Activated CD8-positive, alpha-beta memory T cell treated with anti-CD3 and anti-CD28 coated beads, Interleukin-2, amount 50 U/mL, for 4 hours (primary cell): ENCODE data around the gene ORC3.
"Not testable (repeated sequence)": the region's sequence is repeated elsewhere in the genome, so short reads cannot be mapped to it uniquely, and the experiment has no call there.

Experiments
- DNase-seq: peaks from one replicate; pipeline ENCODE4 v3.0.0-alpha.2; 2020

Gene ORC3

GRCh38 chr6:87606199-87606598, 16.3 kb downstream of the ORC3 start:
- no peak for DNase-seq

GRCh38 chr6:87608802-87609201, 18.9 kb downstream of the ORC3 start:
- no peak for DNase-seq

- DNase-seq, result not testable (repeated sequence)
These were observed 23.1 kb downstream of the ORC3 start for GRCh38 chr6:87613018-87613417.

GRCh38 chr6:87617405-87617804, 27.5 kb downstream of the ORC3 start:
- DNase-seq, result no peak

- DNase-seq, result no peak
These were observed 28.6 kb downstream of the ORC3 start for GRCh38 chr6:87618531-87618930.

- no peak for DNase-seq
These were observed 33.3 kb downstream of the ORC3 start for GRCh38 chr6:87623248-87623647.

- DNase-seq, result no peak
These were observed 38.5 kb downstream of the ORC3 start for GRCh38 chr6:87628424-87628823.

- DNase-seq, result no peak
These were observed 38.9 kb downstream of the ORC3 start for GRCh38 chr6:87628881-87629280.

- DNase-seq, result no peak
These were observed 40.8 kb downstream of the ORC3 start for GRCh38 chr6:87630746-87631145.

- no peak for DNase-seq
These were observed 43.9 kb downstream of the ORC3 start for GRCh38 chr6:87633851-87634250.

- no peak for DNase-seq
These were observed 46.4 kb downstream of the ORC3 start for GRCh38 chr6:87636315-87636714.

GRCh38 chr6:87637106-87637505, 47.2 kb downstream of the ORC3 start:
- DNase-seq, result no peak

- DNase-seq, result no peak
These were observed 49.4 kb downstream of the ORC3 start for GRCh38 chr6:87639373-87639772.

- no peak for DNase-seq
These were observed 51.2 kb downstream of the ORC3 start for GRCh38 chr6:87641065-87641692.

- no peak for DNase-seq
These were observed 55.1 kb downstream of the ORC3 start for GRCh38 chr6:87645080-87645479.

GRCh38 chr6:87653074-87653962, 63.4 kb downstream of the ORC3 start:
- DNase-seq, result no peak

GRCh38 chr6:87654122-87654521, 64.2 kb downstream of the ORC3 start:
- DNase-seq, result no peak

- DNase-seq, result no peak
These were observed 65.0 kb downstream of the ORC3 start for GRCh38 chr6:87654875-87655454.

GRCh38 chr6:87655824-87656223, 65.9 kb downstream of the ORC3 start:
- no peak for DNase-seq

- DNase-seq, result no peak
These were observed 66.9 kb downstream of the ORC3 start for GRCh38 chr6:87656857-87657256.

- DNase-seq, result no peak
These were observed 68.6 kb downstream of the ORC3 start for GRCh38 chr6:87658516-87658915.

- DNase-seq, result no peak
These were observed 70.4 kb downstream of the ORC3 start for GRCh38 chr6:87660226-87660911.

GRCh38 chr6:87661016-87661415, 71.1 kb downstream of the ORC3 start:
- no peak for DNase-seq
